HG02571 (cell line): ENCODE results near the gene CMIP.

Experiments used
- ATAC-seq: cut with Tn5 transposase; IDR thresholded peaks from one replicate; pipeline ENCODE4 v1.9.1; 2021; ENCODE audit warnings: mild to moderate bottlenecking, moderate library complexity; ENCODE audit not compliant: unreplicated experiment

The CMIP gene

GRCh38 chr16:81629034-81629802 is 184.6 kb downstream of the CMIP start:
- ATAC-seq: no peak

DNA sequence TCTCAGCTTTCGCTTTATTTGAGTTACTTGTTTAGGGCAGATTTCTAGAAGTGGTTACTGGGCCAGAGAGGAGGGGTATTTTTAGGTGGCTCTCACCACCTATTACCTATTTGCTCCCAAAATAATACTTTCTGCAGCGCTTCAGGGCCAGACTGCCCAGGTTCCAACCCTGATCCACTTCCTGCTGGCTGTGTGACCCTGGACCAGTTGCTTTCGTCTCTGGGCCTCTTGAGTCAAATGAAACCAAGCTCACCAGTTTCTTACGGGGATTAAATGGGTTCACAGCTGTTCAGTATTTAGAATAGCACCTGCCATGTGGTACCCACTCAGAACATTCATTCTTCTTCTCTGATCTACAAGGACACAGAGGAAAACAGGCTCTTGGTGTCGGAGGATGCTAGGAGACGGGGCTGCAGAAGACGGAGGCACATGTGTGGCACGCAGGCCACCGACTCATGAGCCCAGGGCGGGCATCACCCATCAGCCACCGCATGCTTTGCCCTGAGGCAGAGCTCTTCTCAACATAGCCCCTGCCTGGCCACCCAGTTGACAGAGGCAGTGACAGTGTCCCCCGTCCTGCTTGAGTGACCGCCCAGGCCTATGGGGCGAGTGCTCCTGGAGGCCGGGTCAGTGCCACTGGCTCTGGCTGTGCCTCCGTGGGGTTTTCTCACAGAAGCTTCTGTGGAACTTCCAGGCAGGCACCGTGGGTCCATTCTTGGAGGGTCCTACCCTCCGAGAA is 185.5 kb downstream of the CMIP start:
- ATAC-seq: no peak

- no peak for ATAC-seq
Observed at GRCh38 chr16:81630635-81631031, 186.0 kb downstream of the CMIP start.

DNA sequence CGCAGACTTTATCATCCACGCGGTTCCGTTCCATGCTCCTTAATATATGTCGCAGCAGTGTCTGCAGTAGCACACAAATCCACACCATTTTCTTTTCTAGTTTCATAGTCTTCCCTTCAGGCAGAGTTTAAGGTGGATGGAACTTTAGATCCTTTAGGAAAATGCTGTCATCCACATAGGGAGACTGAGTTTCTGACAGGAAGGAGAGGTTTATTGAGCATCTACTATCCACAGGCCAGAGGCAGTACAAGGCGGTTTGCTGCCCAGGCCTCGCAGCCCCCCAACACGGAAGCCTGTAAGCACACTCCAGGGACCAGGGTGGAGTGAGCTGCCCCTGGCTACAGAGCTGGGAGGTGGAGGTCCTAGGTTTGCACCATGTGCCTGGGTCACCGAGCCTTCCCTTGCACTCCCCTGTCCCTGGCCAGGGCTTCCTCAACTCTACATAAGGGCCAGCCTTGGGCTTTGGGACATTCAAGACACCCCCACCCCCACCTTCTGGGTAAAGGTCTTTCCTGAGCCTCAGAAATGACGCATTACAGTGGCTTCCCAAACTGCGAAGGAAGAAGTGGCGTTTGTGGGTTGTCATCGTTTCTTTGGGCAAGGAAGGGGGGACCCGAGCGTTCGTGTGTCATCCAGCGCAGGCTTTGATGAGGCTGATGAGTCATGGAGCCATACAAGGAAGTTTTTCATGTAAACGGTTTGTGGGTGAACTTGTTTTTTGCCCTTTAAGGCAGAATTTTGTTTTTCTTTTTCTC is 188.0 kb downstream of the CMIP start:
- ATAC-seq: no peak

GRCh38 chr16:81633147-81633619 is 188.6 kb downstream of the CMIP start:
- ATAC-seq: no peak

DNA sequence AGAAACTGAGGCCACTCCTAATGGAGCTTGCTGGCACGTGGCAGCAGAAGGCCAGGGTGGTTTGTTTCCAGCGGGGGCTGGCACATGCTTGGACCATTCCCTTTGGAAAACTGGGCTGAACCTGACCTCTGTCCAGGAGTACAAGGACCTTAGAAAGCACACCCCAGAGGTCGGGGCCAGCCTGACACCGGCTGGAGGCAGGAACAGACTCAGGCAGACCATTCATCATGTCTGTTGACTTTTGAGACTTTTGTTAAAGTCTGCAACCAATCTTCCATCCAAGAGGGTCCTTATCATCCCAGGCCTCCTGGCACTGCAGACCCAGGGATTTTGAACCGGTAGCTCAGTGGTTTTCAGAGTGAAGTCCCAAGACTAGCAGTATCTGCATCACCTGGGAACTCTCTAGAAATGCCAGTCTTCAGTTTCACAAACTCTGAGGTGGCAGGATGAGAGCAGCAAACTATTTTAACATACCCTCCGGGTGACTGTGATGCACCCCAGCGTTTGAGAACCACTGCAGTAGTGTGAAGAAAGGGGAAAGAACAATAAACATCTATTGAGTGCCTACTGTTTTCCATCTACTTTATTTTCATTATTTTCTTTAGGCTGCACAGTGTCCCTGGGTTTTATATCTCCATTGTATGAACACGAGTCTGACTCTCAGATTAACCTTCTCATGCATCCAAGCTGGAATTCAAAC is 189.2 kb downstream of the CMIP start:
- no peak for ATAC-seq

GRCh38 chr16:81634380-81635062 is 189.9 kb downstream of the CMIP start:
- no peak for ATAC-seq

DNA sequence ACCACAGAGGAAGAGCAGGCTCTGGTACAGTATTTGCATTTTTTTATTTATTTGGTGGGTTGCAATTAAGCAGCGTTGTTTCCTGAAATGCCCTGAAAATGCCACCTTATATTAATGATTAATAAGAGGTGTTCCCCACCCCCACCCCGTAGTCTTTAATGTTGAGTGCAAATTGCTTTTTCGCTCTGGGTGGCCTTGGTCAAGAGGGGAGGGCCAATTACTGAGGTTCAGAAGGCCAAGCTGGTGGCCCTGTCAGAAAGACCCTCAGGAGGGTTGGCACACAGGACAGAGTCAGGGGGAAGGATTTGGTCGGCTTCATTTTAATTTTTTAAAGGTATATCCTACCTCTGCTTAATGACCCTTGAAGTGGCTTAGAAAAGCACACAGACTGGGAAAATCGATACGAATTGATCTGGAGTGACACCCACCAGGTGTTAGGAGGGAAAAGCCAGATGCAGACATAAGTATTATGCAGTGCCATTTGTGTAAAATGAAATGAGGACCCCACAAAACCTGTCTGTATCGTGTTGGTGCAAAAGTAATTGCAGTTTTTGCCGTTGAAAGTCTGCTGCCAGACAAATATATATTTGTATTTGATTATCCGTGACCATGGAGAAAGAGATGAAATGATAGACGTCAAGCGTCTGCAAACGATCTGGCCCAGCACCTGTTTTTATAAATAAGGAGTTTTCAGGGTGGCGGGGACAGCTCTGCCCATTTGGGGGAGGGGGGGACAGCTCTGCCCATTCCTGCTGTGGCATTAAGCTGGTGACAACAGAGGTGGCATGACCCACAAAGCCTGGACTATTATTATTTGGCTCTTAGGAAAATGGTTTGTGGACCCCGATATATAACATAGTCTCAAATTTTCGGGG is 190.7 kb downstream of the CMIP start:
- no peak for ATAC-seq

DNA sequence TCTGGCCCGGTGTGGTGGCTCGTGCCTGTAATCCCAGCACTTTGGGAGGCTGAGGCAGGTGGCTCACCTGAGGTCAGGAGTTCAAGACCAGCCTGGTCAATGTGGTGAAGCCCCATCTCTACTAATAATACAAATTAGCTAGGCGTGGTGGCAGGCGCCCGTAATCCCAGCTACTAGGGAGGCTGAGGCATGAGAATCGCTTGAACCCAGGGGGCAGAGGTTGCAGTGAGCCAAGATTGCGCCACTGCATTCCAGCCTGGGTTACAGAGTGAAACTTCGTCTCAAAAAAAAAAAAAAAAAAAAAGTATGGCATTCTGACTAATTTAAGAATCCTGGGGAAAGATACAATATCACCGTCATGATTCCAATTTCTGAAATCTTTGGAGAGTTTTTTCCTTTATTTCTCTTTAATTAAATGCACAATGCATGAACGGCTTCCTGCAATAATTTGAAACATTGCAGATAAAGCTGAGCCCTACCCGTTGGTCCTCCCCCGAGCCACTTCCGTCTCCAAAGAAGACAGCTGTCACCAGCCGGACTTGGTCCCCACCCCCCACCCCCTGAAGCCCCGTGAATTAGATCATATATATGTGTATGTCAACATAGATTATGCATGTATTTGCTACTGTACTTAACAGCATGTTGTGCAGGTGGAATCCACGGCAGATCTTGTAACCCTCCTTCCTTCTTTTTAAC is 191.8 kb downstream of the CMIP start:
- ATAC-seq: no peak

GRCh38 chr16:81637336-81638235 is 193.0 kb downstream of the CMIP start:
- no peak for ATAC-seq

DNA sequence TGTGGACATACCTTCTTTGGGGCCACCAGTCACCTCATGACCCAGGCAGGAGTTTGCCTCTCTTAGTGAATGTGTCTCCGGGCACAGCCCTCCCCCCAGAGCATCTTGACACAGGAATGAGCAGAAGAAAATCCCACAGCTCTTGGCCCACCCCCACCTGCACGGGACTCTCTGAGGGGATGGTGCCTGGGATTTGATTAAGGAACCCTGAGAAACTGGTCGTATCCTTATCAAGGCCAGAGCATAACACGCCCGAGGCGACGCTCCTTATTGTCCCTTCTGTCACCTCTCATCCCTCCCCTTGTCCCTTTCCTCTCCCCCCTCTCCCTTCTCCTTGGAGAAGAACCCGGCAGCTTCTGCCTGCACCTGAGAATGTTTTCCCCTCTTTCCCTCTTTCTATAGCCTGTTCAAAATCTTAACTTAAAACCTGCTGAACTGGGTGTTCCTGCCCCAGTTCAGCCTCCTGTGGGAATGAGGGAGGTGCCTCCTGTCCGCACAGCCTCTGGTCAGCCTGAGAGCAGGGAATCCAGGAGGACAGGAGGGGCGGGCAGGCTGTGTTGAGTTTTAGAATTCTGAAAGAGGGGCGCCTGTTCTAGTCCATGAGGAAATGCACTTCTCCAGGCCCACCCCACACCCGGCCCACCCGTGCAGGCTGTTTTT is 193.8 kb downstream of the CMIP start:
- no peak for ATAC-seq

- ATAC-seq: no peak
Observed at GRCh38 chr16:81639348-81639747, 194.7 kb downstream of the CMIP start.

DNA sequence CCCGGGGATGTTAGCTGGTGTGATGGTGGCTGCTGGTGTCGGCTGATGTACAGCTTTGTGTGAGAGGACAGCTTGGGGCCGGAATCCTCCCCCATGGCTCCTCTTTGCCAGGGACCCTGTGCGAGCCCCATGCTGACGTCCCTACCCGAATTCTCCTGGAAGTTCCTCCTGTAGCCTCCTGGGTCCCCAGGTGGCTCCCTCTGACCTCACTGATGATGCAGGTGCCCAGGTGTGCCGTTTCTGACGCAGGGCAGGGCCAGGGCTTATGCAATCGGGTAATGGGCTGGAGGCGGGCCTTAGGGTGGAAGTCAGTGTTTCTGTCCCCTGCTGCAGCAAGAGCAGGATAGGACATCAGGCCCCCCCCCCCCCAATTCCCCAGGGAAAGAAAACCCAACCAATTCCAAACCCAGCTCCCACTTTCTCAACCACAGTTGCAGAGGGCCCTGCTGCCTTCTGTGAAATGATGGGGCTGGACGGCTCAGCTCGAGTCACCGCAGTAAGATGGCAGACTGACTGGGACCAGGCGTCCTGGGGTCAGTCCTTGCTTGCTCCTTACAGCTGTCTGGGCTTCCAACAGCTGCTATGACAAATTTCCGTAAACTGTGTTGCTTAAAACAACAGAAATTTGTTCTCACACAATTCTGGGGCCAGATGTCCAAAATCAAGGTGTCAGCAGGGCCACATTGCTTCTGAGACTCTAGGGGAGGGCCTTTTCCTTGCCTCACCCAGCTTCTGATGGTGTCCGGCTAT is 195.5 kb downstream of the CMIP start:
- ATAC-seq: no peak

GRCh38 chr16:81640681-81641070 is 196.1 kb downstream of the CMIP start:
- ATAC-seq: no peak

- no peak for ATAC-seq
Observed at GRCh38 chr16:81641395-81642106, 196.9 kb downstream of the CMIP start.

DNA sequence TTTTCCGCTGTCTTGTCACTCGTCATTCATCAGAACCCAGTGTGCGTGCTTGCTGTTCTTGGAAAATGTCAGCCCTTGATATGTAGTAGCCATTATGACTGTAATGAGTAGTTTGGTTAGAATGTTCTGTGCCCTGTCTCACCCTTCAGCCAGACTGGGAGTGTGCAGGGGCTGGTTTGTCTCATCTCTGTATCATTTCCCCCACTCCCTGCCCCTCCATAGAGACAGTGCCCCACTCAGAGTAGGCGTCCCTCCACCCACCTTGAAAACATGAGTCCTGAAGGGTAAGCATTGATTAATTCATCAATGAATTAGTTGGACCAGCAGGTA is 197.5 kb downstream of the CMIP start:
- ATAC-seq: no peak
